ENCODE measurements around the gene ARHGEF16.

Gene ARHGEF16

GRCh38 chr1:3456964-3457909 is 2.8 kb downstream of the ARHGEF16 start:
- DNase-seq (ENCODE audit: low spot score) = no peak

GRCh38 chr1:3457910-3458883 is 3.7 kb downstream of the ARHGEF16 start:
- DNase-seq (ENCODE audit: low spot score) = no peak

GRCh38 chr1:3459051-3459908 is 4.8 kb downstream of the ARHGEF16 start:
- no peak for DNase-seq (ENCODE audit: low spot score)

GRCh38 chr1:3459940-3460671 is 5.6 kb downstream of the ARHGEF16 start:
- no peak for DNase-seq (ENCODE audit: low spot score)

- DNase-seq (ENCODE audit: low spot score) = no peak
Measured at GRCh38 chr1:3460672-3461131, 6.2 kb downstream of the ARHGEF16 start.

GRCh38 chr1:3461238-3461933 is 6.9 kb downstream of the ARHGEF16 start:
- DNase-seq (ENCODE audit: low spot score) = no peak

- DNase-seq (ENCODE audit: low spot score) = no peak
Measured at GRCh38 chr1:3461934-3462275, 7.4 kb downstream of the ARHGEF16 start.

- DNase-seq (ENCODE audit: low spot score) = no peak
Measured at GRCh38 chr1:3462356-3463012, 8.0 kb downstream of the ARHGEF16 start.

- no peak for DNase-seq (ENCODE audit: low spot score)
Measured at GRCh38 chr1:3463013-3463385, 8.5 kb downstream of the ARHGEF16 start.

- DNase-seq (ENCODE audit: low spot score) = no peak
Measured at GRCh38 chr1:3463408-3463863, 9.0 kb downstream of the ARHGEF16 start.

GRCh38 chr1:3463891-3464648 is 9.6 kb downstream of the ARHGEF16 start:
- no peak for DNase-seq (ENCODE audit: low spot score)

- no peak for DNase-seq (ENCODE audit: low spot score)
Measured at GRCh38 chr1:3464649-3465025, 10.2 kb downstream of the ARHGEF16 start.

GRCh38 chr1:3465091-3465934 is 10.8 kb downstream of the ARHGEF16 start:
- no peak for DNase-seq (ENCODE audit: low spot score)

GRCh38 chr1:3465935-3466321 is 11.5 kb downstream of the ARHGEF16 start:
- no peak for DNase-seq (ENCODE audit: low spot score)

- no peak for DNase-seq (ENCODE audit: low spot score)
Measured at GRCh38 chr1:3466366-3467075, 12.1 kb downstream of the ARHGEF16 start.

GRCh38 chr1:3467096-3468036 is 12.9 kb downstream of the ARHGEF16 start:
- DNase-seq (ENCODE audit: low spot score) = no peak
